ENCODE results near the gene OR10D3. TPM values are rescaled to one million over a fixed set of nuclear protein-coding genes. Genes with fewer than 3 reads are reported as not detected.

OR10D3 gene
- total and polyA plus RNA-seq, 7 donors: not detected

GRCh38 chr11:124152770-124153407, 30.3 kb upstream of the OR10D3 start:
- Histone ChIP-seq H3K4me3 (no peak overlapping the region), H3K27ac (no peak overlapping the region)

DNA sequence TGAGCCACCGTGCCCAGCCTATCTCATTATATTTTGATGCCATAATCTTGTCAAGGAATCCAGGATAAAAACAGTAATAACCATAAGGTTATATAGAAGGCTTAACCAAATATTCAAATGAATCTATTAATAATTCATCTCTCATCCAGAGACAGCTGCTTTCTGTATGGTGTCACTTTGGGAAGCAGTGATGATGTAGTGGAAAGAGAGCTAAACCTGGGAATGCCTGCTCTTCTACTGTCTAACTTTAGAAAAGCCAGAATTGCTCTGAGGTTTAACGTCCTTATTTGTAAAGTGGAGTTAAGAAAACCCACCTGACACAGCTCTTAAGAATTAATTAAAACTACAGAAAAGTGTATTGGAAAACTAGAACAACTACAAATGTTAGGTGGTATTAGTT, 29.3 kb upstream of the OR10D3 start:
- Histone ChIP-seq H3K27ac (no peak overlapping the region), H3K4me1 (no peaks in the 10 kb centered on the region), H3K4me3 (no peak overlapping the region), H3K36me3 (ENCODE audit: insufficient read depth in 1 of 2, low read depth in 1 of 2) (no peaks in the 10 kb centered on the region), H3K27me3 (ENCODE audit: insufficient read depth in 3 of 3, low read length in 2 of 3) (peaks cover 0 to 6% (median 0%) of the 10 kb centered on the region in 3 donors), H3K9me3 (no peaks in the 10 kb centered on the region)
- TF ChIP-seq CTCF (IDR thresholded peaks at IDR 0.05): no peak
- ATAC-seq (no peak), DNase-seq (no peak)
- 58 to 61% (median 60%) methylated on average over 2 of the region's 2 CpGs for WGBS, 3 donors
- intact Hi-C loops (cut with DNase I): no loop called here

More at GRCh38 chr11:124152770-124153407, 30.3 kb upstream of the OR10D3 start:
- TF ChIP-seq CTCF (IDR thresholded peaks at IDR 0.05): no peak
- intact Hi-C loops (cut with DNase I): no loop called here
- Histone ChIP-seq H3K4me1 (no peaks in the 10 kb centered on the region), H3K9me3 (no peaks in the 10 kb centered on the region), H3K36me3 (ENCODE audit: insufficient read depth in 1 of 2, low read depth in 1 of 2) (no peaks in the 10 kb centered on the region), H3K27me3 (ENCODE audit: insufficient read depth in 3 of 3, low read length in 2 of 3) (peaks cover 0 to 6% (median 0%) of the 10 kb centered on the region in 3 donors)
- DNase-seq: no peak
- 64 to 69% (median 68%) methylated on average over 3 of the region's 3 CpGs for WGBS, 3 donors
- ATAC-seq: no peak

DNA sequence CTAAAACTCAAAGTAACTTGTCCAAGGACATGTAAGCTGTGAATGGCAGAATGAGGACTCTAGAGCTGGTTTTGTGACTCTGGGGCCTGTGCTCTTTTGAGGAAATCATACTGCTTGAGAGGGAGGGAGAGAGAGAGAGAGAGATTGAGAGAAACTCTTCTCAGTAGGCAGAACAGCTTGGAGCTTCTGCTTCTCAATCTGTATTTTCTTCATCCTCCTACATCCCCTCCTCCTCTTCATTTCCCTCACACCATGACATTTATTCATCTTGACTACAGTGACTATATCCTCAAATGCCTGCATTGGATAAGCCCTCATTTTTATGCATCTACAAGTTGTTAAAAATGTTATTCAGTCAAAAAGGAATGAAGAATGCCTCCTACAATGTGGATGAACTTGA, 23.7 kb upstream of the OR10D3 start:
- no peaks in the 10 kb centered on the region for H3K4me1 ChIP-seq
- DNase-seq: no peak
- no peaks in the 10 kb centered on the region for H3K36me3 ChIP-seq (ENCODE audit: insufficient read depth in 1 of 2, low read depth in 1 of 2)
- no peak overlapping the region for H3K27ac ChIP-seq
- intact Hi-C loops (cut with DNase I): no loop called here
- peaks cover 0 to 3% (median 0%) of the 10 kb centered on the region in 3 donors for H3K27me3 ChIP-seq (ENCODE audit: insufficient read depth in 3 of 3, low read length in 2 of 3)
- no peak for ATAC-seq
- no peak overlapping the region for H3K4me3 ChIP-seq
- no peak for TF ChIP-seq CTCF (IDR thresholded peaks at IDR 0.05)
- no peaks in the 10 kb centered on the region for H3K9me3 ChIP-seq

DNA sequence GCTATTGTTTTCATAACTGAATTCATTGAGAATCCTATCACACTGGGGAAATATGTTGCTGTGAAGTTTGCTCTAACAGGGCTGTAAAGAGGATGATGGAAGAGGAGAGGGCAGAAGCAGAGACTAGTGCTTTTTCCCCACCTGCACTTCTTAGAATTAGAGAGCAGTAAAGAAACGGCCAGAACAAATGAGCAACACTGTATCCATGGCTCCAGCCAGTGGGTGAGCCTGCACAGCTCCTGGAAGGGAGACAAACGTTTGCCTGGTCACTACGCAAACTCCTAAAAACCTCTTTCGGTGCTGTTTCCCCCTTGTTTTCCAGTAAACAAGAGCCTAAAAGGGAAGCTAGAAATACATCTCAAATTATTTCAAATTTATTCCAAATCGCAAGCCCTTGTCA, 22.2 kb upstream of the OR10D3 start:
- Histone ChIP-seq H3K9me3 (no peaks in the 10 kb centered on the region), H3K36me3 (ENCODE audit: insufficient read depth in 1 of 2, low read depth in 1 of 2) (no peaks in the 10 kb centered on the region), H3K27ac (no peak overlapping the region), H3K4me1 (no peaks in the 10 kb centered on the region), H3K4me3 (no peak overlapping the region), H3K27me3 (ENCODE audit: insufficient read depth in 3 of 3, low read length in 2 of 3) (no peaks in the 10 kb centered on the region)
- ATAC-seq (no peak), DNase-seq (no peak)
- no peak for TF ChIP-seq CTCF (IDR thresholded peaks at IDR 0.05)
- intact Hi-C loops (cut with DNase I): no loop called here
- WGBS, 3 donors: 70 to 75% (median 70%) methylated on average over 5 of the region's 5 CpGs

DNA sequence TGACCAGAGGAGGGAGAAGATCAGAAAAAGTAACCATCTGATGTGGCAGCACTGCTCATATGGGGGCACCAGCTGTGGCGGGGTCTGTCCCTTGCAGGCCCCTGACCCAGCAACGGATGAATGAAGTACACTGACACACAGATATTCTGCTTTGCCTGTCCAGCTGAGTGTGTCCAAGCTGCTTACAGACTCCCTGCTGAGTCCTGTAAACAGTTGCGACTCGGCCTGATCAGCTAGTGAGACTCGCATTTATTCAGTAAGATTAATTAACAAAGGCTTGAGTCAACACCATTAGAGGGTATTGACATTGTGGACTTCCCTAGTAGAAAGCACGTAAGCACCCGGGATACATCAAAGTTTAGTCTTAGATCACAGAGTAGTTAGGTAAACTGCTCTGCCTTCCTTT, 15.3 kb upstream of the OR10D3 start:
- WGBS, 3 donors: 65 to 72% (median 67%) methylated on average over 7 of the region's 7 CpGs
- Histone ChIP-seq H3K27ac (no peak overlapping the region), H3K4me3 (no peak overlapping the region), H3K36me3 (ENCODE audit: insufficient read depth in 1 of 2, low read depth in 1 of 2) (no peaks in the 10 kb centered on the region), H3K4me1 (no peaks in the 10 kb centered on the region), H3K27me3 (ENCODE audit: insufficient read depth in 3 of 3, low read length in 2 of 3) (no peaks in the 10 kb centered on the region), H3K9me3 (no peaks in the 10 kb centered on the region)
- DNase-seq: no peak
- no peak for ATAC-seq
- no peak for TF ChIP-seq CTCF (IDR thresholded peaks at IDR 0.05)
- intact Hi-C loops (cut with DNase I): no loop called here
